Panc1 (cell line): ENCODE results near the gene XYLT1.

Experiments used
- CTCF ChIP-seq: fragments of 450-650 bp; IDR thresholded peaks from 2 replicates; pipeline ENCODE4 v1.5.1; 2017; ENCODE audit warnings: mild to moderate bottlenecking
- POLR2AphosphoS5 ChIP-seq: IDR thresholded peaks from 2 replicates; pipeline ENCODE4 v1.6.1; 2012; ENCODE audit warnings: mild to moderate bottlenecking, low read depth, low read length, moderate library complexity
- REST ChIP-seq, 2 experiments: IDR thresholded peaks; 2 replicates each; pipeline ENCODE4 v1.6.1; 2011 to 2012; ENCODE audit warnings: low read depth in 2 of 2, control low read depth in 1 of 2, low read length in 1 of 2, mild to moderate bottlenecking in 1 of 2, moderate library complexity in 1 of 2; ENCODE audit not compliant: insufficient read depth in 1 of 2
- SIN3A ChIP-seq: IDR thresholded peaks from 2 replicates; pipeline ENCODE4 v1.6.1; 2012; ENCODE audit warnings: low read depth, mild to moderate bottlenecking, low read length, moderate library complexity, borderline replicate concordance; ENCODE audit not compliant: insufficient read depth
- TCF7L2 ChIP-seq: IDR thresholded peaks from 2 replicates; pipeline ENCODE4 v1.6.1; 2011; ENCODE audit warnings: mild to moderate bottlenecking, low read depth, low read length, inconsistent platforms

GRCh38 chr16:17375461-17376304, 95.1 kb downstream of the XYLT1 start:
- no peak for TF ChIP-seq CTCF
- no peak for TF ChIP-seq POLR2AphosphoS5
- TF ChIP-seq SIN3A = no peak
- no peak for TF ChIP-seq REST (IDR thresholded peaks at IDR 0.05; ENCODE audit: insufficient read depth in 1 of 2, low read depth in 2 of 2, low read length in 1 of 2)
- TF ChIP-seq TCF7L2 = no peak
